Right lobe of liver (tissue), 6 donors: ENCODE data around the gene GPSM3. TPM values are rescaled to one million over a fixed set of nuclear protein-coding genes. Genes with fewer than 3 reads are reported as not detected.
A peak's percentile ranks its signal among the peaks of the same experiment; 100 is the strongest.

ENCODE experiments used
- ATAC-seq, 4 donors: fragments of 200-7000 bp; cut with Tn5 transposase; one replicate each; pipeline ENCODE4 v1.9.1; 2020; ENCODE audit warnings: mild to moderate bottlenecking in 4 of 4, moderate library complexity in 4 of 4
- DNase-seq, 3 donors: peaks; one replicate each; pipeline ENCODE4 v3.0.0-alpha.2; 2020
- H3K27ac ChIP-seq, 3 donors: fragments of 200-600 bp; one replicate each; pipeline ENCODE4 v1.8.0; 2022
- H3K27me3 ChIP-seq, 2 donors: fragments of 200-600 bp; one replicate each; pipeline ENCODE4 v1.8.0; 2022
- H3K36me3 ChIP-seq, 4 donors: fragments of 200-600 bp; sonication (generic) in 1 of 4; one replicate each; pipeline versions ENCODE4 v1.5.1 to v1.8.0; 2017 to 2022; ENCODE audit warnings: control low read depth in 1 of 4
- H3K4me1 ChIP-seq, 4 donors: fragments of 200-600 bp; sonication (generic) in 1 of 4; one replicate each; pipeline versions ENCODE4 v1.5.1 to v1.8.0; 2017 to 2022; ENCODE audit warnings: control low read depth in 1 of 4
- H3K4me3 ChIP-seq, 3 donors: fragments of 200-600 bp; one replicate each; pipeline ENCODE4 v1.8.0; 2022
- H3K9me3 ChIP-seq, 4 donors: fragments of 200-600 bp; sonication (generic) in 1 of 4; one replicate each; pipeline versions ENCODE4 v1.5.1 to v1.8.0; 2017 to 2022; ENCODE audit warnings: control low read depth in 1 of 4
- CTCF ChIP-seq, 4 donors: fragments of 200-600 bp in 3 of 4; fragments of 450-650 bp in 1 of 4; IDR thresholded peaks; one replicate each; pipeline versions ENCODE4 v1.5.1 to v1.8.0; 2016 to 2022; ENCODE audit warnings: antibody characterized with exemption in 4 of 4, mild to moderate bottlenecking in 2 of 4
- POLR2A ChIP-seq: fragments of 450-650 bp; IDR thresholded peaks from one replicate; pipeline ENCODE4 v1.6.1; 2017; ENCODE audit warnings: antibody characterized with exemption, mild to moderate bottlenecking
- WGBS: methylation state at CpG from one replicate; pipeline ENCODE4 v1.1.6; 2018; ENCODE audit warnings: low coverage, low lambda C conversion rate; ENCODE audit not compliant: insufficient coverage; ENCODE audit errors: missing lambda C conversion rate; 5-methylcytosine and 5-hydroxymethylcytosine counted together
- intact Hi-C, 2 donors: fragments of 100-400 bp; cut with DNase I; formaldehyde crosslinking; loops; one replicate each; pipeline versions ENCODE4 v1.11.2 to v1.14.1; 2022
- total RNA-seq, 6 experiments: library from RNA; depleted of rRNA in 2 of 6; stranded (reverse); fragments of >200 nt in 2 of 6; fragmentation: NEBNext Ultra II Directional in 3 of 6; extraction: Animal tissue kit (Norgen Biotek cat#: 25700) in 3 of 6; gene quantifications; one replicate each; pipeline versions ENCODE4 v1.1.0 to v1.2.4, GENCODE V29; 2016 to 2023
- donor health status: DM: no; HTN: yes; CAD: no.
- donor health status: DM: no; HTN: no; CAD: no.
- donor health status: DM: no; HTN: no; CAD: no.
- donor health status: DM: no; HTN: yes; CAD: no.
- donor health status: DM: no; HTN: yes; CAD: no.

Gene GPSM3
- total RNA-seq, 6 experiments from 2014 or later, result 3.7 to 9.2 (median 5.7) TPM

- WGBS, result 100% methylated on average over 1 of the region's 7 CpGs
- intact Hi-C loops, result no loop called here
- H3K9me3 ChIP-seq, result no peaks in the 10 kb centered on the region
- no peaks in the 10 kb centered on the region for H3K4me1 ChIP-seq
- ATAC-seq, result no peak
- no peak overlapping the region for H3K27ac ChIP-seq
- no peak overlapping the region for H3K4me3 ChIP-seq
- DNase-seq, result peak in 1 of 3 donors; percentile 31
- no peaks in the 10 kb centered on the region for H3K36me3 ChIP-seq
- TF ChIP-seq POLR2A, result no peak
- H3K27me3 ChIP-seq, result no peaks in the 10 kb centered on the region
These were observed 25.7 kb upstream of the GPSM3 start for GRCh38 chr6:32218167-32218566.

DNA sequence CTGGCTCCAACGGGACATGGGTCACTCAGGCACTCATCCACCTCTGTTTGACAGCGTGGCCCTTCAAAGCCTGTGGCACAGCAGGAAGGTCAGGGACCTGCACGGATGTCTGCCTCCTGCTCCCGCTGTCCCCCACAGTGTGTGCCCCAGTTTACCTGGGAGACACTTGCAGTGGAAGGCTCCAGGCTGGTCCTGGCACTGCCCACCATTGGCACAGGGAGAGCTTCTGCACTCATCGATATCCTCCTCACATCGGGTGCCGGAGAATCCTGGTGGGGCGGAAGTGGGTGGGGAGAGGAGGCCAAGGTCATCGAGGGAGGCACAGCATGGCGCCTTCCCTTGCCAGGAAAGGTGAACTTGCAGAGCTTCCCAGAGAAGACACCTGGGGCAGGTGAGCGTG lies 24.6 kb upstream of the GPSM3 start:
- intact Hi-C loops, result no loop called here
- Histone ChIP-seq H3K27me3 (no peaks in the 10 kb centered on the region), H3K4me3 (no peak overlapping the region), H3K36me3 (no peaks in the 10 kb centered on the region), H3K4me1 (no peaks in the 10 kb centered on the region), H3K9me3 (no peaks in the 10 kb centered on the region), H3K27ac (no peak overlapping the region)
- WGBS, result 63% methylated on average over 10 of the region's 11 CpGs
- TF ChIP-seq POLR2A (no peak), CTCF (IDR thresholded peaks at IDR 0.05) (no peak)
- no peak for DNase-seq
- ATAC-seq, result no peak

DNA sequence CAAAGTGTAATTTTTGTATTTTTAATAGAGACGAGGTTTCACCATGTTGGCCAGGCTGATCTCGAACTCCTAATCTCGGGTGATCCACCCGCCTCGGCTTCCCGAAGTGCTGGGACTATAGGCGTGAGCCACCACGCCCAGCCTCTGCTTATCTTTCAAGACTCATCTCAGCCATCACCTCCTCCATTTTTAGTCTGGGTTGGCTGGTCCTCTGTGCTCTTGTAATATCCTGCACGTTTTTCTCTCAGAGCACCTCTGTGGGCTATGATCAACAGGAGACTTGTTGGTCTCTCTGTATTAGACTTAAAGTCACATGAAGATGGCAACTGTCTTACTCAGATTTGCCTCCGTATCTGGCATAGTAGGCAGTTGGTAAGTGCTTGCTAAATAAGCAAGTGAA lies 23.8 kb upstream of the GPSM3 start:
- ATAC-seq (no peak), DNase-seq (no peak)
- 73% methylated on average over 10 of the region's 10 CpGs for WGBS
- intact Hi-C loops, result no loop called here
- TF ChIP-seq POLR2A (no peak), CTCF (IDR thresholded peaks at IDR 0.05) (no peak)
- Histone ChIP-seq H3K4me1 (no peaks in the 10 kb centered on the region), H3K27ac (no peak overlapping the region), H3K36me3 (no peaks in the 10 kb centered on the region), H3K4me3 (no peak overlapping the region), H3K9me3 (no peaks in the 10 kb centered on the region), H3K27me3 (no peaks in the 10 kb centered on the region)

GRCh38 chr6:32215617-32216016 lies 23.2 kb upstream of the GPSM3 start:
- TF ChIP-seq POLR2A (no peak), CTCF (IDR thresholded peaks at IDR 0.05) (no peak)

GRCh38 chr6:32214126-32214525 lies 21.7 kb upstream of the GPSM3 start:
- no peaks in the 10 kb centered on the region for H3K27me3 ChIP-seq
- H3K27ac ChIP-seq, result no peak overlapping the region
- intact Hi-C loops, result no loop called here
- WGBS, result 50% methylated on average over 1 of the region's 3 CpGs
- DNase-seq (no peak), ATAC-seq (no peak)
- no peaks in the 10 kb centered on the region for H3K9me3 ChIP-seq
- H3K4me1 ChIP-seq, result no peaks in the 10 kb centered on the region
- no peak overlapping the region for H3K4me3 ChIP-seq
- TF ChIP-seq CTCF (IDR thresholded peaks at IDR 0.05), result no peak
- TF ChIP-seq POLR2A, result no peak
- no peaks in the 10 kb centered on the region for H3K36me3 ChIP-seq

More at GRCh38 chr6:32215617-32216016, 23.2 kb upstream of the GPSM3 start:
- no peaks in the 10 kb centered on the region for H3K4me1 ChIP-seq
- H3K4me3 ChIP-seq, result no peak overlapping the region
- no peaks in the 10 kb centered on the region for H3K27me3 ChIP-seq
- no peak overlapping the region for H3K27ac ChIP-seq
- DNase-seq (no peak), ATAC-seq (no peak)
- H3K9me3 ChIP-seq, result no peaks in the 10 kb centered on the region
- no peaks in the 10 kb centered on the region for H3K36me3 ChIP-seq
- whole genome bisulfite sequencing, result 89% methylated on average over 4 of the region's 4 CpGs
- intact Hi-C loops, result no loop called here
